MG63 (cell line): ENCODE results near the gene PLEKHM3. TPM values are rescaled to one million over a fixed set of nuclear protein-coding genes. Genes with fewer than 3 reads are reported as not detected.
"Not testable (repeated sequence)": the region's sequence is repeated elsewhere in the genome, so short reads cannot be mapped to it uniquely, and the experiment has no call there.

ENCODE experiments used
- DNase-seq: peaks from one replicate; pipeline ENCODE4 v3.0.0-alpha.2; 2020
- H3K27me3 ChIP-seq: fragments of 250-450 bp; sonication (Bioruptor Pico); 2 replicates; pipeline ENCODE4 v1.5.1; 2020; ENCODE audit warnings: mild to moderate bottlenecking, moderate library complexity
- H3K36me3 ChIP-seq: fragments of 250-450 bp; sonication (Bioruptor Pico); 2 replicates; pipeline ENCODE4 v1.5.1; 2020; ENCODE audit warnings: mild to moderate bottlenecking, moderate library complexity
- H3K4me3 ChIP-seq: fragments of 250-450 bp; sonication (Bioruptor Pico); 2 replicates; pipeline ENCODE4 v1.5.1; 2020; ENCODE audit warnings: mild to moderate bottlenecking, moderate library complexity
- H3K9me3 ChIP-seq: fragments of 250-450 bp; sonication (Bioruptor Pico); 2 replicates; pipeline ENCODE4 v1.5.1; 2020; ENCODE audit warnings: mild to moderate bottlenecking, moderate library complexity
- total RNA-seq: library from RNA; depleted of rRNA; stranded (reverse); fragments of >200 nt; shearing (Covaris generic); gene quantifications from 2 replicates; pipeline ENCODE4 v1.2.3, GENCODE V29; 2014; ENCODE audit warnings: low replicate concordance

PLEKHM3 gene
- total RNA-seq, 1 experiment from 2014 or later = 6.4 TPM

DNA sequence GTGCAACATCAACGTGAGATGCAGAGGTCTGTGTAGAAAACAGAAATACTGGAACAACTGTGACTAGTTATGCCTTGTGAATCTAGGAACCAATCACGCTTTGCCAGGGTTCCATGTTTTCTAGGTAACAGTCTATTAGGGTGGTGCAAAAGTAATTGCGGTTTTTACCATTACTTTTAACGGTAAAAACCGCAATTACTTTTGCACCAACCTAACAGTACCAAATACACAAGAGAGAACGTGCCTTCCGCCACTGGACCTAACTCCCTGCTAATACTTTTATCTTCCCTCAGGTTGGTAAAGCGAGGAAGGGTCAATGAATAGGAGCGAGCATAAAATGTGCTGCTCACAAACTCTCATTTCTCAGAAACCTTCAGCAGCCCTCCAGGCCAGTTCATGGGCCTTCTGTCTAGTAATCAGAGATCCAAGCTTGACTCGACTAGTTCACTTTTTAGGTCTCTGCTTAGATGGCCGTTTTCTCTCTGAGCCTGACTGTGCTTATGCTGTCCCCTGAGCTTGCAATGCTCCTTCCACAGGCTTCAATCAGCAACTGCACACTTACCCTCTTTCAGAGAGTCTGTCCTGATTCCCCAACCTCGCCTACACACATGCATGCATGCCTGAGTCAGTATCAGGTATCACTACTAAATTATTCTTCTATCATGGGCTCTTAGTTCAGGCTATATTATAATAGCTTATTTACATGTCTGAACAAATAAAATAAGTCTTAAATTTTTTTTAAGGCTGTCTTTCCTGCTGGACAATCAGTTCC lies 47.0 kb downstream of the PLEKHM3 start:
- Histone ChIP-seq H3K27me3 (no peaks in the 10 kb centered on the region), H3K36me3 (no peaks in the 10 kb centered on the region), H3K9me3 (no peaks in the 10 kb centered on the region), H3K4me3 (no peak overlapping the region)
- no peak for DNase-seq

DNA sequence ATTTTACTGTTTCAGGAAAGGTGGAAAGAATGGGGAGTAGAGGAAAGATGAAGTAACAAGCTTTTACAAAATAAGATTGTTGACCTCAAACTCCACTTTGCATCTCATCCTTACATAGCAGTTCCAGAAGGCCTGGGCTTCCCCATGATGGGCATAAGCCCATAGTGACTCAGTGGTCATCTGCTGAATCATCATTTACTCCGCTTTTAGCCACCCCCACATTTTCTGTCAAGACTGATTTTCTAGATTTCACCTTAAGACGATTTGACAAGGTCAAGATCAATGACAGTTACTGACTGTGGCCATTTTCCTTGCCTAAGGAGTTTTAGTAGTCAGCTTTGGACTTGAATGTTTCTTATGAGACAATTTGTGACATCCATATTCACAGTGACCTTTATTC lies 49.4 kb downstream of the PLEKHM3 start:
- no peaks in the 10 kb centered on the region for H3K36me3 ChIP-seq
- no peak overlapping the region for H3K4me3 ChIP-seq
- H3K27me3 ChIP-seq = no peaks in the 10 kb centered on the region
- no peak for DNase-seq
- H3K9me3 ChIP-seq = no peaks in the 10 kb centered on the region

DNA sequence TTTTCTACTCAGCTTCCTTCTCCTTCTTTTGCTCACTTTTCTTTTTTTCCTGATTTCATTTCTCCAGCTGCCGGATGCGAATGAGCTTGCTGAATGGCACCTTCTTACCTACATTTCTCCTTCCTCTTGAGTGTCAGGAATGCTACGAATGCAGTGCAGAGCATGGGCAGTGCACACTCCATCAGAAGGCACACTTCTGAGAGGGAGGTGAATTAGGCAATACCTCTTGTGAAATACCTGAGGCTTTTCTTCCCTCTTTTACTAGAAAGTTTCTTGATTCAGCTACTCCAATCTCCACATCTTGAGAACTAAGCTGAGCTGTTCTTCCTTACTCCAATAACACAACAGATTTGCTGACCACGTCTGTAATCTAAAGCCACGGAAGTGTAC lies 51.1 kb downstream of the PLEKHM3 start:
- no peak for DNase-seq
- no peak overlapping the region for H3K4me3 ChIP-seq
- H3K36me3 ChIP-seq = no peaks in the 10 kb centered on the region
- H3K9me3 ChIP-seq = no peaks in the 10 kb centered on the region
- H3K27me3 ChIP-seq = no peaks in the 10 kb centered on the region

DNA sequence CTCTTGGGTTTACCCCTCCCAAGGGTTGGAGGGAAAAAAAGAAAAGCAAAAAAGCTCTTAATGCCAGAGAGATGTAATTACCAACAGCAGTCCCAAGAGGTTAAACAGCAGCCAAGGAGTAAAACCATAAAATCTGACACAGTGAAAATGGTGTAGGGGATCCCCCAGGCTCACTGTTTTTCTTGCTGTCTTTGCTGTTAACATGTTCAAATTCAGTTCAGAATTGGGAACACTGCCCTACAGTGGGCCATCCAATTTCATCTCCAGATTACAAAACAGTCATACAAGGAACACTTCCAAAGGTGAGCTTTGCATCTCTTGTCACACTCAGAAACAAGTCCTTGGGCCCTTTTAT lies 54.5 kb downstream of the PLEKHM3 start:
- DNase-seq = no peak
- no peaks in the 10 kb centered on the region for H3K27me3 ChIP-seq
- no peaks in the 10 kb centered on the region for H3K9me3 ChIP-seq
- H3K36me3 ChIP-seq = no peaks in the 10 kb centered on the region
- H3K4me3 ChIP-seq = no peak overlapping the region

DNA sequence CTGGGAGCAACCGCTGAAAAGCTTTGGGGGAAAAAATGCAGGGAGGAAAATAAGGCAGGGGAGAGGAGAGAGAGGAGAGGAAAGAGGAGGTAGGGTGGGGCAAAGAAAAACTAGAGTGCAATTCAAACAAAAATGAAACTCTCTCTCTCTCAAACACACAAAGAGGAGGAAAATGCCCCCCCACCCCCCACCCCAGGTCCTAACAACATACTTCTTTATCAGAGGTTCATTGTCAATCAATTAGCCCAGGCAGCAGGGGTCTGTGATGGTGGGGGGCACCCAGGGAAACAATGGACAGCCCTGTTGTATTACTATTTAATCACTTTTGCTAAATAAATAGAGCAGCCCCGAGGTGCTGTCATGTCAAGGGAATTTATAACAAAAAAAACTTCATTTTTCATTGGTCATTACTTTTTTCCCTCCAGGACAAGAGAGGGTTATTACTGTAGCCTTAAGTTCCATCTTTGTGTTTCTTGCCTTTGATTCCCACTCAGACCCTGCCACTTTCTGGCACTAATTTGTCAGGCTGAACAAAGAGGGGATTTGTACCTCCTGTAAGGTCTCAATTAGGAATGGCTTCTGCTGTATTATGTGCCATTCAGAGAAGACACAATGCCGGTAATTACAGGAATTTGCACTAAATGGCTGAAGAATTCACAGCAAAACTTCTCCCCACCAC lies 55.0 kb downstream of the PLEKHM3 start:
- Histone ChIP-seq H3K27me3 (no peaks in the 10 kb centered on the region), H3K4me3 (no peak overlapping the region), H3K36me3 (no peaks in the 10 kb centered on the region), H3K9me3 (no peaks in the 10 kb centered on the region)
- no peak for DNase-seq

DNA sequence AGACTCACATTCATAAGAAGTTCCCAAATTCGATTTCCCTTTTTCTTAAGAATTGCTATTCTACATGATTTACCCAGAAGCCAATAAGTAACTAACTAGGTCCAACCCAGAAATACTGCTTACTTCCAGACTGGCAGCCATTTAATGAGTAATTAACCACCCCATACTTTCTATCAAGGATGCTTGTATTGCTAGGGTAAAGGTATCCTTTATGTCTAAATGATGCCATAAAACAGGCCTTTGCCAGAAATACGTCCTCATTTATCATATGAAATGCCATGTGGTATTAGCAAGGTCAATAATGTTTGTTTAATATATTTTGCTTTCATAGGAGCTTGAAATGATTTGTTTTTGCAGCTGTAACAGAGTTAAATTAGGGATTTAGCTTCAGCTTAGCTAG lies 56.1 kb downstream of the PLEKHM3 start:
- no peak overlapping the region for H3K4me3 ChIP-seq
- H3K27me3 ChIP-seq = no peaks in the 10 kb centered on the region

DNA sequence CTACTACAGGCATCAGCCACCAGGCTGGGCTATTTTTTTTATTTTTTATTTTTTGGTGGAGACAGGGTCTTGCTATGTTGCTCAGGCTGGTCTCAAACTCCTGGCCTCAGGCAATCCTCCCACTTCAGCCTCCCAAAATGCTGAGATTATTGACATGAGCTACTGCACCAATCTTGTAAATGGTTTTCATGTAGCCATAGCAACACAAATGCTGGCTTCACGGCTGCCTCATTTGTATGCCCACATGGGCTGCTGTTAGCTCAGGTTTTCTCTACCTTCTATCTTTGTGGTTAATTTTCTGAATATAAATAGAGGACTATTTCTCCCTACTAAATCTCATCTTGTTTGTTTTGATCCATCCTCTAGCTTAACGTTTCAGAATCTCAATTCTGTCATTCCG lies 58.2 kb downstream of the PLEKHM3 start:
- H3K9me3 ChIP-seq = no peaks in the 10 kb centered on the region

More for the DNA sequence above, 56.1 kb downstream of the PLEKHM3 start:
- DNase-seq = no peak
- Histone ChIP-seq H3K9me3 (no peaks in the 10 kb centered on the region), H3K36me3 (no peaks in the 10 kb centered on the region)

DNA sequence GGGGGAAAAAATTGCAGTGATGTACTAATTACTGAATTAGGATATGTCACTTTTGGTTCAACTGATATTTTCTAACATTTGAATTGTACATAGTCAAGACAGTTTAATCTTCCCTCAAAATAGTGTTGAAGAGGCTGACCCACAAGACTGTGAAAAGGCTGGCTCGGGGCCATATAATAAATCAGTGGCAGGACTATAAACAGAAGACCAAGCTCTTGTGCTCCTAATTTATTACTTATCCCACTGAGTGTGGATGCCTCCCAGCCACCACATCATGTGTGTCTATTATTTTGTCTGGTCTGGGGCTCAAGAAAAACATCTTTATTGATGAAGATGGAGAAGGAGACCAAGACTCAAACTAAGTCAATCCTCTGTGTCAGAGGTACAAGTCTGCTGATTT lies 64.4 kb downstream of the PLEKHM3 start:
- no peak for DNase-seq
- Histone ChIP-seq H3K36me3 (no peaks in the 10 kb centered on the region), H3K27me3 (no peaks in the 10 kb centered on the region), H3K4me3 (no peak overlapping the region), H3K9me3 (no peaks in the 10 kb centered on the region)

More for the DNA sequence above, 58.2 kb downstream of the PLEKHM3 start:
- no peak for DNase-seq
- no peaks in the 10 kb centered on the region for H3K36me3 ChIP-seq
- H3K4me3 ChIP-seq = no peak overlapping the region
- no peaks in the 10 kb centered on the region for H3K27me3 ChIP-seq

DNA sequence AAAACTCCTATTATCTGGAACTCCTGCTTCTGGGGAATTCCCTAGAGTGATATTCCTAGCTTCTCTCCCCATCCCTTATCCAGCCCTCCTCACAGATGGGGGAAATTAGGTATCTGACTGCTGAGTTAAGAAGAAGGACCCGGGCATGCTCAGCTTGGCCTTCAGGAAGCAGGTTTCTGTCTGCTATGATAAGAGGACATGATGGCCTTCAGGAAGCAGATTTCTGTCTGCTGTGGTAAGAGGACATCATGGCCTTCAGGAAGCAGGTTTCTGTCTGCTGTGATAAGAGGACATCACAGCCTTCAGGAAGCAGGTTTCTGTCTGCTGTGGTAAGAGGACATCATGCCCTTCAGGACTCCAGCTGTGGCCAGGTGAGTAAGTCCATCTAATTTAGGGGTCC lies 65.2 kb downstream of the PLEKHM3 start:
- Histone ChIP-seq H3K4me3 (no peak overlapping the region), H3K36me3 (no peaks in the 10 kb centered on the region), H3K27me3 (no peaks in the 10 kb centered on the region), H3K9me3 (no peaks in the 10 kb centered on the region)
- DNase-seq = no peak

DNA sequence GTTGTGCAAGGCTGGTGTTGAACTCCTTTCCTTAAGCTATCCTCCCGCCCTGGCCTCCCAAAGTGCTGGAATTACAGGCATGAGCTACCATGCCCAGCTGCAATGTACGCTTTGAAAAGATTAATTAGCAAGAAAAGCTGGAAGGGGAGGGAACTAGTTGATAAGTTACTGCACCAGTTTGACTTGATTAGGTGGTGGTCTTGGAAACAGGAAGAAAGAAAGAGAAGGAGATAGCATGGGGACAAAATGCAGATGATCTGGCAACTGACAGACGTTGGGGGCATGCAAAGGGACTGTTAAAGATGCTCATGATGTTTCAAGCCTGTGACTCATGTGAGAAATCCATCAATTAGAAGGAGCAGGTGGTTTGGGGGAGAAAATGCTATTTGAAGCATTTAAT lies 68.6 kb downstream of the PLEKHM3 start:
- Histone ChIP-seq H3K4me3 (no peak overlapping the region), H3K27me3 (no peaks in the 10 kb centered on the region), H3K36me3 (no peaks in the 10 kb centered on the region), H3K9me3 (no peaks in the 10 kb centered on the region)
- no peak for DNase-seq

DNA sequence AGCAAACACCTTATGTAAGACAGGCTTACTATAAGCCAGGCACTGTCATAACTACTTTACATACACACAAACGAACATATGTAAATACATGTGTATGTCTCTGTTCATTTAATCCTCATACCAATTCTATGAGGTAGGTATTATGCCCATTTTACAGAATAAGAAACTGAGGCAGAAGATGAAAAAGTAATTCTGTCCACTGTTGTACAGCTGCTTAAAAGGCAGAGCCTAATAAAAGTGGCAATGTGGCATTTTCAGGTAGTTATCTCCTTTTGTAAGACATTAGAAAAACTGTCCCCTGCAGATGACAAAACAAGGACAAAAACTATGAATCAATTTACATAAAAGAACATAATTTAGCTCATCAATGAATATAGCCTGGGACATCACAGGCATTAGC lies 69.9 kb downstream of the PLEKHM3 start:
- DNase-seq = no peak
- Histone ChIP-seq H3K9me3 (no peaks in the 10 kb centered on the region), H3K36me3 (no peaks in the 10 kb centered on the region), H3K27me3 (no peaks in the 10 kb centered on the region), H3K4me3 (no peak overlapping the region)

DNA sequence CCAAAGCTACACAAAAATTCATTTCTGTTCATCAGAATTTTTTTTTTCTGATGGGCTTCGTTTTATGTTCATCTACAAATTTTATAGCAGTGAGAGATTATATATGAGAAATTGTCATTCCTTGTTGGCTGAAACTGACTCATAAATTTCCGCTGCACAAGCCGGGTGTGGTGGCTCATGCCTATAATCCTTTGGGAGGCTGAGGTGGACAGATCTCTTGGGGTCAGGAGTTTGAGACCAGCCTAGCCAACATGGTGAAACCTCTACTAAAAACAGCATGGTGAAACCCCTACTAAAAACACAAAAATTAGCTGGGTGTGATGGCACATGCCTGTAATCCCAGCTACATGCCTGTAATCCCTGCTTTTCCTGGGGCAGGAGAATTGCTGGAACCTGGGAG lies 72.0 kb downstream of the PLEKHM3 start:
- no peak overlapping the region for H3K4me3 ChIP-seq
- H3K9me3 ChIP-seq = no peaks in the 10 kb centered on the region
- no peak for DNase-seq
- no peaks in the 10 kb centered on the region for H3K36me3 ChIP-seq
- no peaks in the 10 kb centered on the region for H3K27me3 ChIP-seq

DNA sequence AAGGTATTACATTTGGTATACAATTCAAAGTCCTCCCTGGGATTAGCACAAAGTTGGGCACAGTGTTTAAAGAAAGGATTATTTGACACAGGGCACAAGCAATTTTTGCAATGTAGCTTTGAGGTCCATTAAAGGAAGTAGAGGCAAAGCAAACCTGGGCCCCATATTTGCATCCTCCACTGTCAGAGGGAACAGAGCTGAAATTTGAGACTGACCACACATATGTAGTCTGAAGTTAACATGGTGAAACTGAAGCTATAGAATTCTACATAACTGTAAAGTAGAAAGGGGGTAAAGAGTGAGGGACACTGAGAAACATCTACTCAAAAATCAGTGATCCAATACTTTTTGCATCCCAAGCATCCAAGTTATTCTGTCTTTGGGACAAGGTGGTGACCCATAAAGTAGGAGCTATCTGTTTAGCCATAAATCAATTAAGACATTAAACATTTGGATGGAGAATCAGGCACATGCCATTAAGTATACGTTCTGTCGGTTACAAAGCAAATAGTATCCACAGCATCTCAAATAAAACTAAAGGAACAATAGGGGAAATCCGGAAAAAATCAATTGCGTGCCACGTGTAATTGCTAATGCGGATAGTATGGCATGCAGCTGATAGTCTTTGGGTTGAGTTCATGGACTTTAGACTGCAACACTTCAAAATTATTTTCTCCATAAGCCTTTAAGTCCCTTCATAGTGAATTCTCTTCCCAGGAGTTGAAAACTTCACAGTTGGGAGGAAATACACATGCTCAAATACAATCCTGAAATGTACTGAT lies 72.6 kb downstream of the PLEKHM3 start:
- Histone ChIP-seq H3K4me3 (no peak overlapping the region), H3K36me3 (no peaks in the 10 kb centered on the region), H3K27me3 (no peaks in the 10 kb centered on the region), H3K9me3 (no peaks in the 10 kb centered on the region)
- DNase-seq = no peak

DNA sequence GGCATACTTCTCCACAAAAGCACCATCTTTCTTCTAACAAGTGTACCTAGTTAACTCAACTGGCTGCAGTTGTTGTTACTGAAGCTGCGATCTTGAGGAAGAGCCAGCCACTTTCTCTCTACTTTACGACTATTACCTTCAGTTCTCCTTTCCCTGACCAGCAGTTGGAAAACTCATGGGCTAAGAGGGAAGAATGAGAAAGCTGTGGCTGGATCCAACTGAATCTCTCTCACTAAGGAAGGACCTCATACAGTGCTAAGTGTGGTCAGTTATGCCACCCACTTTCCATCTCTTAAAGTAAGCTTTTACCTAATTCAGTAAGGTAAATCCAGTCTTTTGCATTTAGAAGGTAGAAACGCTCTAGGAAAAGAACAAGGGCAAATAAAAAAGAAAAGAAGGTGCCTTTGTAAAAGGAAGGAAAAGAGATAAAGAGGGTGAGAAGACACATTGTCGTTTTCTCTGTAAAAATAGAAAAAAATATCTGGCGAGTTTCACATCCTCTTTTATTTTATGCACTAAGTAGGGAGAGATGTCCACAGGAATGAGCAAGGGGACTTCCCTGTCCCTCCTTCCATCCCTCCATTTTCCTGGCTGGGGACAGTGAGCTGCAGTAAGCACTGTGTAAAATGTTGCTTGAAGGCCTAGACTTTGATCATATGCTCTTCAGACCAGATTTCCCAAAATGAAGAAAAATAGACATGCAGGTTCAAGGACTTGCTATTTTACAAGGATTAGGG lies 73.4 kb downstream of the PLEKHM3 start:
- Histone ChIP-seq H3K36me3 (no peaks in the 10 kb centered on the region), H3K27me3 (no peaks in the 10 kb centered on the region), H3K9me3 (no peaks in the 10 kb centered on the region), H3K4me3 (no peak overlapping the region)
- no peak for DNase-seq

DNA sequence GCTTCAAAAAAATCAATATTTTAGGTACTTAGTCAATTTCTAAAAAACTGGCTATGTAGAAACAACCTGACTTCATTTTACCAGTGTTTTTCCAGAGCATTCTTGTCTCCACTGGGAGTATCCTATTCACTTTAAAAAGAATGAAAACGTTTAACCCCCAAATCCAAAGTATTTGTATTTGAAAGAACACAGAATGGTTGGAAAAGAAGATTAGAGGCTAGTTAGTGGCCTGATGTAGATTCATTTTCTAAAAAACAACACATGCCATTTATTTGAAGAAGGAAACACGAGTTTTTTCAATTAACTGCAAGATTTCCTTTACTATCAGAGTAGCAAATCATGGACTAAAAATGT lies 74.6 kb downstream of the PLEKHM3 start:
- H3K27me3 ChIP-seq = no peaks in the 10 kb centered on the region
- H3K36me3 ChIP-seq = no peaks in the 10 kb centered on the region
- H3K4me3 ChIP-seq = no peak overlapping the region
- no peak for DNase-seq
- H3K9me3 ChIP-seq = no peaks in the 10 kb centered on the region

DNA sequence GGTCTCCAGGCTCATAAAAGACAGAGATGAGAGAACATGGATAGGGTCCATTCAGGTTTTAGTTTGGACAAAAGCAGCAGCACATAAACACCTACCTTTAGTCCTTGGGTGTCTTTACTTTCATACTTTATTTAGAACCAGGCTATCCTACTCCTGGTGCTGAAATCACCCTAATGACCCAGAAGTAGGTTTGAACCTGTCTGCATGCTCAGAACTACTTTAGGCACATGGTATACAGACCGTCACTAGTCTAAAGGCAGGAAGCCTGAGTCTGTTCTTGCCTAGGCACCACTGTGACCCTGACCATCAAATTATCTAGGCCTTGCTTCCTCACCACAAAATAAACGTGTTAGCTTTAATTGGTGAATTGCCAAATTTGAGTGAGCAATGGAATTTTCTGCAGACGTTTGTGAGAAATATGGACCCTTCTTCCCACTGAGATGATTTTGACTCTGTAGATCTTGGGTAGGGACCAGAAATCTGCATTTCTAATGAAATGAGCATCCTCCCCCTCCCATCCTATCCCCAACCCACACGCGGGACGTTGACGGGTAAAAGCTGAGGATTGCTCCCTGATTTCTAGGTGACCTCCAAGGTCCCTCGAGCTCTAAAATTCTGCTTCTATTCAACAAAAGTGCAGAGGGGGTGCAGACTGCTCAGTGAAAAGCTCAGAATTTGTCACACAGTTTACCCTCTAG lies 75.1 kb downstream of the PLEKHM3 start:
- no peaks in the 10 kb centered on the region for H3K27me3 ChIP-seq
- no peak for DNase-seq
- H3K4me3 ChIP-seq = no peak overlapping the region
- H3K36me3 ChIP-seq = no peaks in the 10 kb centered on the region
- no peaks in the 10 kb centered on the region for H3K9me3 ChIP-seq

DNA sequence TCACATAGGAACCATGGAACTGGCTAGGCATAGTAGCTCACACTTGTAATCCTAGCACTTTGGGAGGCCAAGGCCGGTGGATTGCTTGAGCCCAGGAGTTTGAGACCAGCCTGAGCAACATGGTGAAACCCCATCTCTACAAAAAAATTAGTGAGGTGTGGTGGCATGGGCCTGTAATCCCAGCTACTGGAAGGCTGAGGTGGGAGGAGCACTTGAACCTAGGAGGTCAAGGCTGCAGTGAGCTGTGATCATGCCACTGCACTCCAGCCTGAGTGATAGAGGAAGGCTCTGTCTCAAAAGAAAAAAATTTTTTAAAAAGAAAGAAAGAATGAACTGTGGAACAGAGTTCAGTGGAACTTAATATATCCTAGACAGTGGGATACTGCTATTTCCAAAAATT lies 76.1 kb downstream of the PLEKHM3 start:
- not testable (repeated sequence) for H3K36me3 ChIP-seq, H3K9me3 ChIP-seq, H3K27me3 ChIP-seq, DNase-seq, H3K4me3 ChIP-seq
